Mucosa of rectum (tissue), 2 donors: ENCODE measurements around the gene PELI3.
"Not testable (repeated sequence)": the region's sequence is repeated elsewhere in the genome, so short reads cannot be mapped to it uniquely, and the experiment has no call there.

ENCODE experiments used
- H3K27ac ChIP-seq, 2 donors: one replicate each; pipeline ENCODE4 v1.7.0; 2013; ENCODE audit warnings: inconsistent platforms in 2 of 2, low read depth in 2 of 2, low read length in 2 of 2
- H3K27me3 ChIP-seq, 2 donors: one replicate each; pipeline ENCODE4 v1.7.0; 2013; ENCODE audit warnings: low read length in 2 of 2; ENCODE audit not compliant: control insufficient read depth in 2 of 2, insufficient read depth in 2 of 2
- H3K36me3 ChIP-seq, 2 donors: one replicate each; pipeline ENCODE4 v1.7.0; 2013; ENCODE audit warnings: low read length in 2 of 2; ENCODE audit not compliant: control insufficient read depth in 2 of 2, insufficient read depth in 2 of 2
- H3K4me1 ChIP-seq, 2 donors: one replicate each; pipeline ENCODE4 v1.7.0; 2013; ENCODE audit warnings: low read length in 2 of 2, mild to moderate bottlenecking in 1 of 2; ENCODE audit not compliant: control insufficient read depth in 2 of 2, insufficient read depth in 2 of 2
- H3K4me3 ChIP-seq, 2 donors: one replicate each; pipeline ENCODE4 v1.7.0; 2013; ENCODE audit warnings: low read length in 2 of 2
- H3K9ac ChIP-seq, 2 donors: one replicate each; pipeline ENCODE4 v1.7.0; 2013; ENCODE audit warnings: low read length in 2 of 2, low read depth in 1 of 2, mild to moderate bottlenecking in 1 of 2
- H3K9me3 ChIP-seq, 2 donors: one replicate each; pipeline ENCODE4 v1.7.0; 2013; ENCODE audit warnings: low read length in 2 of 2; ENCODE audit not compliant: control insufficient read depth in 2 of 2
- donor health status: healthy.
- donor health status: Normal muscosa, but diverticular disease.

The PELI3 gene

DNA sequence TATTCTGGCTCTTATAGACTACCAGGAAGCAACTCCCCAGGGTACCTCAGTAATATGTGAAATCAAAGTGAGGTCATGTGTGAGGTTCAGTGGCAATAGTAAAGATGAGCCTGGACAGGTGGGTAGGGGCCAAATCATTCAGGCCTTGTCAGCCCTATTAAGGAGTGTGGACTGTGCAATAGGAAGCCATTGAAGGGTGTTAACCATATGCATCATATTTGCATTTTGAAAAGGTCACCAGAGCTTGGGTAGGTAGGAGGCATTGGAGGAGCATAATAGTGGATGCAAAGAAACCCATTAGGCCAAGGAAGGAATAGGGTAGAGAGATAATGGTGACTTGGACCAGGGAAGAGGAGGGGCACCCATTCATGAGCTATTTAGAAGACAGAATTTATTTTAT, 19.7 kb upstream of the PELI3 start:
- Histone ChIP-seq H3K27me3 (no peaks in the 10 kb centered on the region), H3K36me3 (no peaks in the 10 kb centered on the region), H3K9me3 (peaks cover 2 to 6% of the 10 kb centered on the region in 2 donors), H3K4me3 (no peak overlapping the region), H3K27ac (no peak overlapping the region), H3K9ac (no peak overlapping the region), H3K4me1 (no peaks in the 10 kb centered on the region)

DNA sequence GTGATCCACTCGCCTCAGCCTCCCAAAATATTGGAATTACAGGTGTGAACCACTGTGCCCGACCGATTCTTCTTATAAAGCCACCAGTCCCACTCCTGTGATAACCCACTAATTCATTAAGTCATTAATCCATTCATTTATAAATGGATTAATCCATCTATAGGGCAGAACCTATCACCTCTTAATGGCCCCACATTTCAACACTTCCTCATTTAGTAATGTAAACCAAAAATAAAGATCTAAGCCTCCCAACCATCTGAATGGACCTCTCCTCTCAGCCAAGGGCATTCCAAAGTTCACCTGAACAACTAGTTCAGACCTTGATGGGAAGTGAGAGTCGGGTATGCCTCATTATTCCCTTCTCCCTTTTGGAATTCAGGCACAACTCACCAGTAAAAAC, 18.2 kb upstream of the PELI3 start:
- no peak overlapping the region for H3K9ac ChIP-seq
- H3K4me1 ChIP-seq, result no peaks in the 10 kb centered on the region
- no peak overlapping the region for H3K4me3 ChIP-seq
- H3K27ac ChIP-seq, result no peak overlapping the region
- peaks cover 0 to 3% of the 10 kb centered on the region in 2 donors for H3K9me3 ChIP-seq
- no peaks in the 10 kb centered on the region for H3K36me3 ChIP-seq
- H3K27me3 ChIP-seq, result no peaks in the 10 kb centered on the region

DNA sequence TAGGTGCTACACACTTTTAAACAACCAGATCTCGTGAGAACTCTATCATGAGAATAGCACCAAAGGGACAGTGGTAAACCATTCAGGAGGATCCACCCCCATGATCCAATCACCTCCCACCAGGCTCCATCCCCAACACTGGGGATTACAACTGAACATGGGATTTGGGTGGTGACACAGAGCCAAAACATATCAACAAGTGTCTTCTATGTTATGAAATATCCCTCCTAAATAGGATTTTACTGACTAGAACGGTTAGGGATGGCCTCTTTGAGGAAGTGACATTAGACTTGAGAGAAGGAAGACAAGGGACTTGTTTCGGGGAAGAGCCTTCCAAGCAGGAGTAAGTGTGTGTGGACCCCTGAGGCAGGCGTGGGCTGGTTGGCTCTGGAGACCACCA, 16.1 kb upstream of the PELI3 start:
- no peak overlapping the region for H3K27ac ChIP-seq
- no peaks in the 10 kb centered on the region for H3K4me1 ChIP-seq
- H3K4me3 ChIP-seq, result no peak overlapping the region
- H3K9me3 ChIP-seq, result no peaks in the 10 kb centered on the region
- H3K9ac ChIP-seq, result no peak overlapping the region
- no peaks in the 10 kb centered on the region for H3K27me3 ChIP-seq
- H3K36me3 ChIP-seq, result no peaks in the 10 kb centered on the region

DNA sequence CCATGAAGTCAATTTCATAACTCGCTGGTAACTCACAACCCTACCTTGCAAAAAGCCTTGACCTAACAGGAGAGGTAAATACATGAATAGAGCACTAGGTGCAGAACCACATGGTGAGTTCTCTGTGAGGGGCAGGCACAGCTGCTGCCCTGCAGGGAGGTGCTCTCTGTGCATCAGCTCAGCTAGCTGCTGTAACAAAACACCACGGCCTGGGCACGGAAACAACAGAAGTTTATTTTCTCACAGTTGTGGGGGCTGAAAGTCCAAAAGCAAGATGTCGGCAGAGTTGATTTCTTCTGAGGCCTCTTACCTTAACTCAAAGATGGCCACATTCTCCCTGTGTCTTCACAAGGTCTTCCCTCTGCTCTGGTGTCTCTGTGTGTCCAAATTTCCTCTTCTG, 15.0 kb upstream of the PELI3 start:
- Histone ChIP-seq H3K4me3 (no peak overlapping the region), H3K9ac (no peak overlapping the region), H3K9me3 (no peaks in the 10 kb centered on the region), H3K27me3 (no peaks in the 10 kb centered on the region), H3K36me3 (no peaks in the 10 kb centered on the region), H3K27ac (no peak overlapping the region), H3K4me1 (no peaks in the 10 kb centered on the region)

DNA sequence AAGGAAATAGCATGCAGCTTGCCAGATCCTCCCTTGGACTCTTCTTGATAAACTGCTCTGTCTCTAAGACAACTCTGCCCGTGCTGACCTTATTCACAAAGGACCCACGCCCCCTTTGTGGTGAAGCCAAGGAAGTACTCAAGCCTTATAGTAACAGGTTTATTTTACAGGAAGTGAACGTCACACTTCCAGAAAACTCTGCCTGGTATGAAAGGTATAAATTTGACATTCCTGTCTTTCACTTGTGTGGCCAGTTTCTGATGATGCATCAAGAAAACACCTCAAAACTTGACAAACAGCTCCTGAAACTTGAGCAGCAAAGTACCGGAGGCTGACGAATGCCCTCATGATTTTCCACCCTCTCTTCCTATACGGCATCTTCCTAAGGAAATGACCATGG, 12.5 kb upstream of the PELI3 start:
- Histone ChIP-seq H3K27me3 (no peaks in the 10 kb centered on the region), H3K4me3 (no peak overlapping the region), H3K4me1 (no peaks in the 10 kb centered on the region), H3K9me3 (no peaks in the 10 kb centered on the region), H3K27ac (no peak overlapping the region), H3K36me3 (no peaks in the 10 kb centered on the region), H3K9ac (no peak overlapping the region)

DNA sequence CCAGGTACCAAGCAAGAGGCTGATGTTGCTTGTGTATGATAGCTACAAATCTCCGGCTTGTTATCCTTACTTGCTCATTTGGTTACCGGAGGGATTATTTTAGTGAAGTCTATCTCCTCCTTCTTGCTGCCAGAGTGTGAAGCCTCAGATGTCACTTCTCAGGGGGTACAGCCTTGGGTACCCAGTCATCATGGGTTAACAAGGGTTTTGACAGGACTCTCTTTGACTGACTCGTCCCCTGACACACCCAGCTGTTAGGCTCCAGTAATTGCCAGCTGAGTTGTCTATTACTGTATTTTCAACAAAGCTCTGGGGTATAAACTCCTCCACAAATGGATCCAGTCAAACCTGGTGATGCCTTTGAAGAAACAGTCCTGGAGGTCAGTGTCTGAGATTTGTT, 11.9 kb upstream of the PELI3 start:
- Histone ChIP-seq H3K9me3 (no peaks in the 10 kb centered on the region), H3K27ac (no peak overlapping the region), H3K4me3 (no peak overlapping the region), H3K9ac (no peak overlapping the region), H3K27me3 (no peaks in the 10 kb centered on the region), H3K4me1 (no peaks in the 10 kb centered on the region), H3K36me3 (no peaks in the 10 kb centered on the region)

DNA sequence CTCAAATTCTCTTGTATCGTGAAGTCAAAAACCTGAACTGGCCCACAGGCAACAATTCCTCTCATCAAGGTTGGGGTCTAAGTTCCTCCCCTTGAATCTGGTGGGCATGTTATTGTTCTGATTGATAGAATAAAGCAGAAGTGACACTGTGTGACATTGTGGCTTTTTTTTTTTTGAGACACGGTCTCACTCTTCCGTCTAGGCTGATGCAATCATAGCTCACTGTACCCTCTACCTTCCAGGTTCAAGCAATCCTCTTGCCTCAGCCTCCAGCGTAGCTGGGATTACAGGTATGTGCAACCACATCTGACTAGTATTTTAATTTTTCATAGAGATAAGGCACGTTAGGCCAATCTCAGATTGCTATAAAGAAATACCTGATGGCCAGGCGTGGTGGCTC, 8.9 kb upstream of the PELI3 start:
- Histone ChIP-seq H3K4me1 (no peaks in the 10 kb centered on the region), H3K9ac (no peak overlapping the region), H3K9me3 (no peaks in the 10 kb centered on the region), H3K27me3 (no peaks in the 10 kb centered on the region), H3K4me3 (no peak overlapping the region), H3K27ac (no peak overlapping the region), H3K36me3 (no peaks in the 10 kb centered on the region)

DNA sequence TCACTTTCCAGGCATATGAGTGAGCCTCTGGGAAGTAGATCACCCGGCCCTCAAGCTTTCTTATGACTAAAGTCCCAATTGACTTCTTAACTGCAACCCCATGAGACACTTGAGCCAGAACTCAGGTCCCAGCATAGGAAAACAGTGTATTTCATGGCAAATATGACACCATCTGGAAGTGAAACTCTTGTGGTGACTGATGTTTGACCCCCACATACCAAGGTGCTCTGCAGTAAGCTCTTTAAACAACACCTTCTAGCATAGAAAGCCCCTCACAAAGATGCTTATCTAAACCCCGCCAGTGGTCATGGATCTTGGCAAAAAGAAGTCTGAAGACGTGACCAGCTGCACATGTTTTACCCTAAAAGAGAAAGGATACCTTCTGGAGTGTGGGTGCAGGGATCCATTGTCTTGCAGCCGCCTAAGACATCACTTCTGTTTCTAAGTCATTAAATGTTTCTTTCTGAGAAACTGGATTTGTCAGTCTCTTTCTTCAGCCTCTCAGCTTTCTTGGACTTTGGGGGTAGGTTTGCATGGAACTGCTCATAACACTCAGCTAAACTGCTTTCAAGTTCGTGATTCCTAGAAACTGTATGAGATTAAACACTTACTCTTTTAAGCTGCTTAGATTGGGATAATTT, 7.4 kb upstream of the PELI3 start:
- no peak overlapping the region for H3K9ac ChIP-seq
- H3K27ac ChIP-seq, result no peak overlapping the region
- no peaks in the 10 kb centered on the region for H3K4me1 ChIP-seq
- H3K27me3 ChIP-seq, result no peaks in the 10 kb centered on the region
- H3K4me3 ChIP-seq, result no peak overlapping the region
- H3K36me3 ChIP-seq, result no peaks in the 10 kb centered on the region
- no peaks in the 10 kb centered on the region for H3K9me3 ChIP-seq

DNA sequence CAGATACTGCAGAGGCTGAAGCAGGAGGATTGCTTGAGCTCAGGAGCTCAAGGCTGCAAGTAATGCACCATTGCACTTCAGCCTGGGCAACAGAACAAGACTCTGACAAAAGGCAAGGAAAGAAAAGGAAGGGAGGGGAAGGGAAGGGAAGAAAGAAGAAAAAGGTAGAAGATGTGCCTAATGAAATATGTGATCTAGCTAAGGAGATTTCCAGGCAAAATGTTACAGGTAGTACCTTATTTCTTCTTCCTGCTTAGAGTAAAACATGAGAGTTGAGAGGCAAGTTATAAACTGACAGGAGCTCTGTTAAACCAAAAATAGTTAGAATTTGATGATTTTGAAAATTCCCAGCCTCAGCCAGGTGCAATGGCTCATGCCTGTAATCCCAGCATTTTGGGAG, 4.7 kb upstream of the PELI3 start:
- H3K9ac ChIP-seq, result no peak overlapping the region
- no peaks in the 10 kb centered on the region for H3K36me3 ChIP-seq
- no peak overlapping the region for H3K27ac ChIP-seq
- H3K9me3 ChIP-seq, result no peaks in the 10 kb centered on the region
- H3K4me3 ChIP-seq, result no peak overlapping the region
- no peaks in the 10 kb centered on the region for H3K4me1 ChIP-seq
- no peaks in the 10 kb centered on the region for H3K27me3 ChIP-seq

DNA sequence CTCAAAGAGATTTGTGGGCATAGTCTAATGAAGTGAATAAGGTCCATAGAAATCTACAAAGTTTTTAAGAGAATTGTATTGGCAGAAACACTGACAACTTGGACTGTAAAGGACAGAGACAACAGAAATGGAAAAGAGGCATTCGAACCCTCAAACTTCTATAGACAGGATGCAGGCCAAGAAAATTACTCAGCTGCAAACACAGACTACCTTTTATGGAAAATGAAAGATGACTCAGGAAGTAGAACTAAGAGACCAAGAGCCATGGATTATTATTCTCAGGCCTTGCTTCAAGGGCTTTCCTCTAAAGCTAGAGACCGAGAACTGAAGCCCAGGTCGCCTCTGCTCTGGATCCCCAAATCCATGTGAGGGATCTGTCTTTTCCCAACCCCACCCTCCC, 3.8 kb upstream of the PELI3 start:
- Histone ChIP-seq H3K4me1 (peaks cover 7 to 8% of the 10 kb centered on the region in 2 donors), H3K4me3 (no peak overlapping the region), H3K9ac (no peak overlapping the region), H3K27me3 (no peaks in the 10 kb centered on the region), H3K9me3 (no peaks in the 10 kb centered on the region), H3K27ac (no peak overlapping the region), H3K36me3 (no peaks in the 10 kb centered on the region)

DNA sequence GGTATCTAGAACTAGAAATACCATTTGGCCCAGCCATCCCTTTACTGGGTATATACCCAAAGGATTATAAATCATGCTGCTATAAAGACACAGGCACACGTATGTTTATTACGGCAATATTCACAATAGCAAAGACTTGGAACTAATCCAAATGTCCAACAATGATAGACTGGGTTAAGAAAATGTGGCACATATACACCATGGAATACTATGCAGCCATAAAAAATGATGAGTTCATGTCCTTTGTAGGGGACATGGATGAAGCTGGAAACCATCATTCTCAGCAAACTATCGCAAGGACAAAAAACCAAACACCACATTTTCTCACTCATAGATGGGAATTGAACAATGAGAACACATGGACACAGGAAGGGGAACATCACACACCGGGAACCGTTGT, 2.6 kb upstream of the PELI3 start:
- not testable (repeated sequence) for H3K27ac ChIP-seq, H3K36me3 ChIP-seq, H3K4me3 ChIP-seq, H3K9me3 ChIP-seq, H3K9ac ChIP-seq, H3K27me3 ChIP-seq
- peaks cover 10 to 13% of the 10 kb centered on the region in 2 donors for H3K4me1 ChIP-seq
